OCI-LY3 (cell line): ENCODE results near the gene UTP3.

Experiments used
- EZH2phosphoT487 ChIP-seq: fragments of 200-600 bp; shearing (Covaris generic); IDR thresholded peaks from 2 replicates; pipeline ENCODE4 v1.6.1; 2018; ENCODE audit warnings: antibody characterized with exemption, mixed run types, low read depth
- TF ChIP-seq, protein P1 (sequence below): fragments of 200-600, 300-600 bp; sonication (generic); IDR thresholded peaks from 2 replicates; pipeline ENCODE4 v1.5.1; 2014; ENCODE audit warnings: antibody characterized with exemption, low read length, low read depth

DNA sequence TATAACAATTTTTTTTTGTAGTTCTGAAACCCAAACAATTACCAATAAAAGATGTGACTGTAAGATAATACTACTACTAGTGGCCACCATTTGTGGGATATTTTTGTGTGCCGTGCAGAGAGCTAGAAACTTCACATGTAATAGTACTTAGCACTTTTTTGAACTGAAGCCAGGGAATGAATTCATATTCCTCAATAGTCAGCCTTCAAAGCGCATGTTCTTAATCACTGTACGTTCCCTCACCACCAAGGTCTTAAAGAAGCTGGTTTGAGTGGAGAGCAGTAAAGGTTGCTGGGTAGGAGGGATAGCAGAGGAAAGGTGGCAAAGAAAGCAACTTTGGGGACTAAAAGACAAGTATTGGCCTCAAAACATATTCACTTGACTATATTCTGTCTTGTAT lies 23.8 kb downstream of the UTP3 start:
- TF ChIP-seq, protein P1, sequence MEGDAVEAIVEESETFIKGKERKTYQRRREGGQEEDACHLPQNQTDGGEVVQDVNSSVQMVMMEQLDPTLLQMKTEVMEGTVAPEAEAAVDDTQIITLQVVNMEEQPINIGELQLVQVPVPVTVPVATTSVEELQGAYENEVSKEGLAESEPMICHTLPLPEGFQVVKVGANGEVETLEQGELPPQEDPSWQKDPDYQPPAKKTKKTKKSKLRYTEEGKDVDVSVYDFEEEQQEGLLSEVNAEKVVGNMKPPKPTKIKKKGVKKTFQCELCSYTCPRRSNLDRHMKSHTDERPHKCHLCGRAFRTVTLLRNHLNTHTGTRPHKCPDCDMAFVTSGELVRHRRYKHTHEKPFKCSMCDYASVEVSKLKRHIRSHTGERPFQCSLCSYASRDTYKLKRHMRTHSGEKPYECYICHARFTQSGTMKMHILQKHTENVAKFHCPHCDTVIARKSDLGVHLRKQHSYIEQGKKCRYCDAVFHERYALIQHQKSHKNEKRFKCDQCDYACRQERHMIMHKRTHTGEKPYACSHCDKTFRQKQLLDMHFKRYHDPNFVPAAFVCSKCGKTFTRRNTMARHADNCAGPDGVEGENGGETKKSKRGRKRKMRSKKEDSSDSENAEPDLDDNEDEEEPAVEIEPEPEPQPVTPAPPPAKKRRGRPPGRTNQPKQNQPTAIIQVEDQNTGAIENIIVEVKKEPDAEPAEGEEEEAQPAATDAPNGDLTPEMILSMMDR: no peak
- no peak for TF ChIP-seq EZH2phosphoT487
